Panc1 (cell line): ENCODE measurements around the gene NNAT. TPM values are rescaled to one million over a fixed set of nuclear protein-coding genes. Genes with fewer than 3 reads are reported as not detected.
"Not testable (repeated sequence)": the region's sequence is repeated elsewhere in the genome, so short reads cannot be mapped to it uniquely, and the experiment has no call there.

Experiments used
- ATAC-seq: fragments of 200-7000 bp; cut with Tn5 transposase; 2 replicates; pipeline ENCODE4 v1.9.1; 2020; ENCODE audit warnings: mild to moderate bottlenecking, moderate library complexity
- BruUV-seq: library from RNA; stranded (reverse); fragments of 400-500 nt; replicated peaks from 2 replicates; lab custom pipeline; 2021; lab: Mats Ljungman, UMichigan
- CTCF ChIA-PET: fragments of 300-600 bp; sonication (Branson Sonifier 250); formaldehyde crosslinking; loops from one replicate; lab custom pipeline; 2022; ENCODE audit warnings: antibody characterized with exemption; lab: Charles Lee
- POLR2A ChIA-PET: fragments of 300-600 bp; sonication (Branson Sonifier 250); formaldehyde crosslinking; loops from one replicate; lab custom pipeline; 2022; ENCODE audit warnings: antibody characterized with exemption; lab: Charles Lee
- DNase-seq: peaks from one replicate; pipeline ENCODE4 v3.0.0-alpha.2; 2010; ENCODE audit warnings: low read depth, low spot score
- H3K27ac ChIP-seq: 2 replicates; pipeline ENCODE4 v1.5.1; 2011; ENCODE audit warnings: mild to moderate bottlenecking, low read length, inconsistent platforms
- H3K27me3 ChIP-seq: fragments of 200-500 bp; sonication (Bioruptor generic); 2 replicates; pipeline ENCODE4 v1.6.0; 2014; ENCODE audit warnings: low read length, inconsistent platforms; ENCODE audit not compliant: control insufficient read depth, insufficient read depth
- H3K36me3 ChIP-seq: fragments of 200-500 bp; sonication (Bioruptor generic); 2 replicates; pipeline ENCODE4 v1.5.1; 2014; ENCODE audit warnings: inconsistent platforms, mild to moderate bottlenecking, low read length, moderate library complexity; ENCODE audit not compliant: control insufficient read depth, insufficient read depth
- H3K4me1 ChIP-seq: 2 replicates; pipeline ENCODE4 v1.5.1; 2011; ENCODE audit warnings: inconsistent platforms, mild to moderate bottlenecking, low read length, moderate library complexity; ENCODE audit not compliant: control insufficient read depth, insufficient read depth
- H3K4me3 ChIP-seq, 2 experiments: 2 replicates each; pipeline ENCODE4 v1.5.1; 2011 to 2012; ENCODE audit warnings: low read depth in 2 of 2, low read length in 2 of 2, mild to moderate bottlenecking in 2 of 2, inconsistent platforms in 1 of 2, moderate library complexity in 1 of 2
- H3K9me3 ChIP-seq: fragments of 200-500 bp; sonication (Bioruptor generic); 2 replicates; pipeline ENCODE4 v1.5.1; 2014; ENCODE audit warnings: low read depth, mild to moderate bottlenecking, inconsistent platforms, low read length, moderate library complexity; ENCODE audit not compliant: control insufficient read depth, insufficient read depth
- POLR2AphosphoS5 ChIP-seq: IDR thresholded peaks from 2 replicates; pipeline ENCODE4 v1.6.1; 2012; ENCODE audit warnings: mild to moderate bottlenecking, low read depth, low read length, moderate library complexity
- SIN3A ChIP-seq: IDR thresholded peaks from 2 replicates; pipeline ENCODE4 v1.6.1; 2012; ENCODE audit warnings: low read depth, mild to moderate bottlenecking, low read length, moderate library complexity, borderline replicate concordance; ENCODE audit not compliant: insufficient read depth
- TCF7L2 ChIP-seq: IDR thresholded peaks from 2 replicates; pipeline ENCODE4 v1.6.1; 2011; ENCODE audit warnings: mild to moderate bottlenecking, low read depth, low read length, inconsistent platforms
- in situ Hi-C: cut with HindIII; loops from 2 replicates; pipeline ENCODE4 v1.10.0; 2016; ENCODE audit warnings: low sequenced_read_pairs, low pct_unique_long_range_greater_than_20kb
- intact Hi-C: fragments of 100-400 bp; cut with micrococcal nuclease; formaldehyde crosslinking; loops from one replicate; pipeline ENCODE4 v1.10.0; 2022; ENCODE audit not compliant: unreplicated experiment
- total RNA-seq: library from RNA; stranded (reverse); gene quantifications from one replicate; pipeline ENCODE4 v1.2.1, GENCODE V29; 2021; ENCODE audit not compliant: unreplicated experiment
- TF ChIP-seq, protein P1 (sequence below): fragments of 450-650 bp; IDR thresholded peaks from 2 replicates; pipeline ENCODE4 v1.5.1; 2017; ENCODE audit warnings: mild to moderate bottlenecking
- TF ChIP-seq, protein P2 (sequence below), 2 experiments: IDR thresholded peaks; 2 replicates each; pipeline ENCODE4 v1.6.1; 2011 to 2012; ENCODE audit warnings: low read depth in 2 of 2, control low read depth in 1 of 2, low read length in 1 of 2, mild to moderate bottlenecking in 1 of 2, moderate library complexity in 1 of 2; ENCODE audit not compliant: insufficient read depth in 1 of 2

NNAT gene
- total RNA-seq, 1 experiment from 2014 or later = not detected

DNA sequence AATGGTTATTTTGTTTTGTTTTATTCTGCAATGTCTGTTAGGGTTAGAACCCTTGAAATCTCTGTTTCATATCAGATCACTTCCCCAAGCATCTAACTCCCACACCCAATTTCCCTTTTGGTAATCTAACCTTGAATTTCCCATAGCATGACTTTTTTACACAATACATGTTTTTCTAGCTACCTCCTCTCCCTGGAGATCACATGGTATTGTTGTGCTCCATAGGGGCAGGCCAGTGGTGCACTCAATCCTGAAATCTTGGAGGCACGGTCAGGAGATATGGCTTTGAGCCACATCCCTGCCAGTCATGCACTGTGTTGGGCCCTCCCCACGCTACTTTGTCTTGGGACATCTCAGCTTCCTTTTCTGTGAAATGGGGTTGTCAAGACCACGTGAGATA is 36.7 kb upstream of the NNAT start:
- intact Hi-C loops = no loop called here
- in situ Hi-C loops = no loop called here
- DNase-seq = no peak
- H3K9me3 ChIP-seq = no peaks in the 10 kb centered on the region
- ChIA-PET POLR2A (no interaction called here), CTCF (no interaction called here)
- BruUV-seq = no TSS peak
- no peak overlapping the region for H3K4me3 ChIP-seq
- ATAC-seq = no peak
- TF ChIP-seq, protein P1, sequence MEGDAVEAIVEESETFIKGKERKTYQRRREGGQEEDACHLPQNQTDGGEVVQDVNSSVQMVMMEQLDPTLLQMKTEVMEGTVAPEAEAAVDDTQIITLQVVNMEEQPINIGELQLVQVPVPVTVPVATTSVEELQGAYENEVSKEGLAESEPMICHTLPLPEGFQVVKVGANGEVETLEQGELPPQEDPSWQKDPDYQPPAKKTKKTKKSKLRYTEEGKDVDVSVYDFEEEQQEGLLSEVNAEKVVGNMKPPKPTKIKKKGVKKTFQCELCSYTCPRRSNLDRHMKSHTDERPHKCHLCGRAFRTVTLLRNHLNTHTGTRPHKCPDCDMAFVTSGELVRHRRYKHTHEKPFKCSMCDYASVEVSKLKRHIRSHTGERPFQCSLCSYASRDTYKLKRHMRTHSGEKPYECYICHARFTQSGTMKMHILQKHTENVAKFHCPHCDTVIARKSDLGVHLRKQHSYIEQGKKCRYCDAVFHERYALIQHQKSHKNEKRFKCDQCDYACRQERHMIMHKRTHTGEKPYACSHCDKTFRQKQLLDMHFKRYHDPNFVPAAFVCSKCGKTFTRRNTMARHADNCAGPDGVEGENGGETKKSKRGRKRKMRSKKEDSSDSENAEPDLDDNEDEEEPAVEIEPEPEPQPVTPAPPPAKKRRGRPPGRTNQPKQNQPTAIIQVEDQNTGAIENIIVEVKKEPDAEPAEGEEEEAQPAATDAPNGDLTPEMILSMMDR = no peak
- TF ChIP-seq TCF7L2 (no peak), SIN3A (no peak), POLR2AphosphoS5 (no peak)
- H3K27ac ChIP-seq = no peak overlapping the region
- H3K27me3 ChIP-seq = 0 out of 2 replicates have a peak, but pooled peaks cover 3% of the 10 kb centered on the region
- no peaks in the 10 kb centered on the region for H3K36me3 ChIP-seq
- no peaks in the 10 kb centered on the region for H3K4me1 ChIP-seq

DNA sequence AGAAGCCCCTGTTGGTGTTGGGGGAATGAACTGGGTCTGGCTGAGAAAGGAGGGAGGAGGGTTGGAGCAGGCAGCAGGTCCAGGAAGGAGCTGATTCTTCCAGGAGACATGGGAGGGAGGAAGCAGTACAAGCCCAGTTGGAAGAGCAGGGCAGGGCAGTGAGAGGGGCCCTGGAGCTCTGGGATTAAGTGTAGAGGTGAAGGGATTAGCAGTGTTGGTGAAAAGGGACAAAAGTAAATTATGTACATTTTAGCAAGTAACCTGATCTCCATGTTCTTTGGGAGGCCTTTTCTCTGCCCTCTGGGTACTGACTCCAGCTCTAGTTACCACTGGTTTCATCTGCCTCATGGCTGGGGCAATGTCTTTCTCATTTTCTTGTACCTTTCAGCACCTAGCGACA is 34.8 kb upstream of the NNAT start:
- in situ Hi-C loops, BruUV-seq, intact Hi-C loops, H3K27me3 ChIP-seq, H3K4me1 ChIP-seq, ATAC-seq, H3K4me3 ChIP-seq, H3K9me3 ChIP-seq, DNase-seq, CTCF ChIA-PET, H3K36me3 ChIP-seq, H3K27ac ChIP-seq, POLR2A ChIA-PET: not testable (repeated sequence)

DNA sequence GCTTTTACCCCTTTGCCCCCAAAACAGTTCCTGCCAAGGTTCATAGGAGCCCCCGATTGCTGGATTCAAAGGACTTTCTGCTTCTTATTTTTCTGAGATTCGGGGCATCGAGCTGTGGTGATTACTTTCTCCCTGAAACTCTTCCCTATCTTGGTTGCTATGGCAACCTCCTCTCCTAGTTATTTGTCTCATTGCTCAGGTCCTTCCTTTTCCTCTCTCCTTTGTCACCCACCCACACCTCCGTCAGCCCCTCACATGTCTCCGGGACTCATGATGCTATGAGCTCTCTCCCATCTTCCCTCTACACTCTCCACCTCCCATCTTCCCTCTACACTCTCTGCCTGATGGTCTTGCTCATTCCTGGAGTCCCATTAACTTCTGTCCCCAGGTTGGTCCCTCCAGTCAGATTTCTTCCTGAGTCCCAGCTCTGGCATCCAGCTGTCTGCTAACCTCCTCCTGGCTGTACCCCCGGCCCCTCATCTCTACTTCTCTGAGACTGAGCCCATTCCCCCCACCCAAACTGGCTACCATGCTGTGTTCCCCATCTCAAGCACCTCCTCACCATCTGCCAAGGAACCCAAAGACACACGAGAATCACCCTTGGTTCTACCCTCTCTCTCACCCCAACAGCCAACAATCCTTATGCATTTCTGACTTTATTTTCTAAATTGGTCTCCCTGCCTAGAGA is 30.2 kb upstream of the NNAT start:
- no peaks in the 10 kb centered on the region for H3K9me3 ChIP-seq
- CTCF ChIA-PET = no interaction called here
- no peaks in the 10 kb centered on the region for H3K36me3 ChIP-seq
- intact Hi-C loops = no loop called here
- no peak overlapping the region for H3K27ac ChIP-seq
- no peak overlapping the region for H3K4me3 ChIP-seq
- H3K4me1 ChIP-seq = no peaks in the 10 kb centered on the region
- TF ChIP-seq, protein P1 = no peak
- TF ChIP-seq, protein P2, sequence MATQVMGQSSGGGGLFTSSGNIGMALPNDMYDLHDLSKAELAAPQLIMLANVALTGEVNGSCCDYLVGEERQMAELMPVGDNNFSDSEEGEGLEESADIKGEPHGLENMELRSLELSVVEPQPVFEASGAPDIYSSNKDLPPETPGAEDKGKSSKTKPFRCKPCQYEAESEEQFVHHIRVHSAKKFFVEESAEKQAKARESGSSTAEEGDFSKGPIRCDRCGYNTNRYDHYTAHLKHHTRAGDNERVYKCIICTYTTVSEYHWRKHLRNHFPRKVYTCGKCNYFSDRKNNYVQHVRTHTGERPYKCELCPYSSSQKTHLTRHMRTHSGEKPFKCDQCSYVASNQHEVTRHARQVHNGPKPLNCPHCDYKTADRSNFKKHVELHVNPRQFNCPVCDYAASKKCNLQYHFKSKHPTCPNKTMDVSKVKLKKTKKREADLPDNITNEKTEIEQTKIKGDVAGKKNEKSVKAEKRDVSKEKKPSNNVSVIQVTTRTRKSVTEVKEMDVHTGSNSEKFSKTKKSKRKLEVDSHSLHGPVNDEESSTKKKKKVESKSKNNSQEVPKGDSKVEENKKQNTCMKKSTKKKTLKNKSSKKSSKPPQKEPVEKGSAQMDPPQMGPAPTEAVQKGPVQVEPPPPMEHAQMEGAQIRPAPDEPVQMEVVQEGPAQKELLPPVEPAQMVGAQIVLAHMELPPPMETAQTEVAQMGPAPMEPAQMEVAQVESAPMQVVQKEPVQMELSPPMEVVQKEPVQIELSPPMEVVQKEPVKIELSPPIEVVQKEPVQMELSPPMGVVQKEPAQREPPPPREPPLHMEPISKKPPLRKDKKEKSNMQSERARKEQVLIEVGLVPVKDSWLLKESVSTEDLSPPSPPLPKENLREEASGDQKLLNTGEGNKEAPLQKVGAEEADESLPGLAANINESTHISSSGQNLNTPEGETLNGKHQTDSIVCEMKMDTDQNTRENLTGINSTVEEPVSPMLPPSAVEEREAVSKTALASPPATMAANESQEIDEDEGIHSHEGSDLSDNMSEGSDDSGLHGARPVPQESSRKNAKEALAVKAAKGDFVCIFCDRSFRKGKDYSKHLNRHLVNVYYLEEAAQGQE (IDR thresholded peaks at IDR 0.05; ENCODE audit: insufficient read depth in 1 of 2, low read depth in 2 of 2, low read length in 1 of 2) = no peak
- TF ChIP-seq TCF7L2 (no peak), POLR2AphosphoS5 (no peak), SIN3A (no peak)
- POLR2A ChIA-PET = no interaction called here
- in situ Hi-C loops = no loop called here
- DNase-seq = no peak
- no TSS peak for BruUV-seq
- ATAC-seq = no peak
- no peaks in the 10 kb centered on the region for H3K27me3 ChIP-seq
